Trophoblast cell (in vitro differentiated cells and primary cell): ENCODE data around the gene FGD2.
"Not testable (repeated sequence)": the region's sequence is repeated elsewhere in the genome, so short reads cannot be mapped to it uniquely, and the experiment has no call there.

Experiments
- DNase-seq, 2 donors: peaks; one replicate each; pipeline ENCODE4 v3.0.0-alpha.2; 2016
- H2AFZ ChIP-seq: 2 replicates; pipeline ENCODE4 v1.6.1; 2013; ENCODE audit warnings: low read length, moderate library complexity, mild to moderate bottlenecking; ENCODE audit not compliant: insufficient read depth, poor library complexity
- H2AK5ac ChIP-seq: 2 replicates; pipeline ENCODE4 v1.6.1; 2013; ENCODE audit warnings: mild to moderate bottlenecking, low read length
- H2BK120ac ChIP-seq: 2 replicates; pipeline ENCODE4 v1.6.1; 2013; ENCODE audit warnings: low read length, mild to moderate bottlenecking, moderate library complexity; ENCODE audit not compliant: insufficient read depth, poor library complexity
- H2BK12ac ChIP-seq: 2 replicates; pipeline ENCODE4 v1.6.1; 2013; ENCODE audit warnings: mild to moderate bottlenecking, low read length, moderate library complexity
- H2BK5ac ChIP-seq: 2 replicates; pipeline ENCODE4 v1.6.1; 2013; ENCODE audit warnings: low read length, low read depth, moderate library complexity, mild to moderate bottlenecking; ENCODE audit not compliant: poor library complexity
- H3K14ac ChIP-seq: 2 replicates; pipeline ENCODE4 v1.6.1; 2013; ENCODE audit warnings: mild to moderate bottlenecking, low read length
- H3K18ac ChIP-seq: 2 replicates; pipeline ENCODE4 v1.6.1; 2013; ENCODE audit warnings: mild to moderate bottlenecking, low read length
- H3K23ac ChIP-seq: 2 replicates; pipeline ENCODE4 v1.6.1; 2013; ENCODE audit warnings: low read length
- H3K27ac ChIP-seq: 2 replicates; pipeline ENCODE4 v1.5.1; 2013; ENCODE audit warnings: low read depth, mild to moderate bottlenecking, inconsistent platforms, low read length, moderate library complexity
- H3K27me3 ChIP-seq: 2 replicates; pipeline ENCODE4 v1.6.1; 2013; ENCODE audit warnings: inconsistent platforms, mild to moderate bottlenecking, low read length, moderate library complexity; ENCODE audit not compliant: insufficient read depth
- H3K36me3 ChIP-seq, 2 experiments: 1 replicate in 1 of 2; 2 replicates in 1 of 2; pipeline ENCODE4 v1.6.1; 2013; ENCODE audit warnings: low read length in 2 of 2, mild to moderate bottlenecking in 2 of 2, moderate library complexity in 1 of 2; ENCODE audit not compliant: insufficient read depth in 2 of 2, control insufficient read depth in 1 of 2
- H3K4ac ChIP-seq: 2 replicates; pipeline ENCODE4 v1.6.1; 2013; ENCODE audit warnings: low read depth, mild to moderate bottlenecking, low read length, moderate library complexity
- H3K4me1 ChIP-seq, 2 experiments: 1 replicate in 1 of 2; 2 replicates in 1 of 2; pipeline ENCODE4 v1.6.1; 2013; ENCODE audit warnings: low read length in 2 of 2, mild to moderate bottlenecking in 2 of 2, moderate library complexity in 1 of 2; ENCODE audit not compliant: insufficient read depth in 2 of 2, control insufficient read depth in 1 of 2
- H3K4me2 ChIP-seq: 2 replicates; pipeline ENCODE4 v1.6.1; 2013; ENCODE audit warnings: inconsistent platforms, mild to moderate bottlenecking, low read length, moderate library complexity
- H3K4me3 ChIP-seq: 2 replicates; pipeline ENCODE4 v1.5.1; 2013; ENCODE audit warnings: mild to moderate bottlenecking, low read depth, low read length, inconsistent platforms
- H3K79me1 ChIP-seq: one replicate; pipeline ENCODE4 v1.6.1; 2013; ENCODE audit warnings: low read length
- H3K79me2 ChIP-seq: 2 replicates; pipeline ENCODE4 v1.6.1; 2013; ENCODE audit warnings: low read length, mild to moderate bottlenecking; ENCODE audit not compliant: control insufficient read depth, insufficient read depth, poor library complexity
- H3K9ac ChIP-seq: 2 replicates; pipeline ENCODE4 v1.6.1; 2013; ENCODE audit warnings: mild to moderate bottlenecking, low read length
- H3K9me3 ChIP-seq: 2 replicates; pipeline ENCODE4 v1.6.1; 2013; ENCODE audit warnings: low read depth, mild to moderate bottlenecking, control low read depth, inconsistent platforms, low read length; ENCODE audit not compliant: insufficient read depth
- H4K12ac ChIP-seq: 2 replicates; pipeline ENCODE4 v1.6.1; 2013; ENCODE audit warnings: low read depth, mild to moderate bottlenecking, low read length, moderate library complexity
- H4K8ac ChIP-seq: 2 replicates; pipeline ENCODE4 v1.6.1; 2013; ENCODE audit warnings: low read depth, mild to moderate bottlenecking, low read length, moderate library complexity
- H4K91ac ChIP-seq: one replicate; pipeline ENCODE4 v1.6.1; 2013; ENCODE audit warnings: low read depth, mild to moderate bottlenecking, low read length, moderate library complexity
- WGBS: extraction: QIAGEN DNeasy Blood & Tissue Kit; methylation state at CpG from one replicate; pipeline ENCODE4 v1.1.7; 2013; ENCODE audit warnings: missing lambda C conversion rate; ENCODE audit not compliant: insufficient read length, insufficient coverage; ENCODE audit errors: extremely low coverage; 5-methylcytosine and 5-hydroxymethylcytosine counted together

Gene FGD2

DNA sequence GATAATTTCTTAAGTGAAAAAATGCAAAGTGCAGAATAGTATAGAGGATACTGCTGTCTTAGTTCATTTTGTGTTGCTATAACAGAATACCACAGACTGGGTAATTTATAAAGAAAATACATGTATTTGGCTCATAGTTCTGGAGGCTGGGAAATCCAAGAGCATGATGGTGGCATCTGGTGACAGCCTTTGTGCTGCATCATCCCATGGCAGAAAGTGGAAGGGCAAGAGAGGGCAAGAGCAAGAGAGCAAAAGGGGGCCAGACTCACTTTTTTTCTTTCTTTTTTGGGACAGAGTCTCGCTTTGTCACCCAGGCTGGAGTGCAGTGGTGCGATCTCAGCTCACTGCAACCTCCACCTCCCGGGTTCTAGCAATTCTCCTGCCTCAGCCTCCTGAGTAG is 37.6 kb downstream of the FGD2 start:
- not testable (repeated sequence) for H2BK5ac ChIP-seq, H3K4me3 ChIP-seq, H3K18ac ChIP-seq, H3K23ac ChIP-seq, H4K8ac ChIP-seq, H2AFZ ChIP-seq, H3K14ac ChIP-seq, H3K27ac ChIP-seq, H3K79me2 ChIP-seq, H3K36me3 ChIP-seq, H3K9ac ChIP-seq, H3K27me3 ChIP-seq, H3K4me1 ChIP-seq, H4K12ac ChIP-seq, H2BK12ac ChIP-seq, H3K4me2 ChIP-seq, H2AK5ac ChIP-seq, H3K9me3 ChIP-seq, H4K91ac ChIP-seq, H3K79me1 ChIP-seq, H2BK120ac ChIP-seq, H3K4ac ChIP-seq, DNase-seq
- no CpG with 5 or more reads among the region's 3 CpGs for WGBS

GRCh38 chr6:37047346-37047688 is 41.9 kb downstream of the FGD2 start:
- Histone ChIP-seq H2AK5ac (no peak overlapping the region), H2BK12ac (no peak overlapping the region), H2BK5ac (no peak overlapping the region), H3K36me3 (no peaks in the 10 kb centered on the region), H4K91ac (no peak overlapping the region), H3K4me1 (no peaks in the 10 kb centered on the region), H3K18ac (no peak overlapping the region), H3K4me2 (no peak overlapping the region), H4K12ac (no peak overlapping the region), H4K8ac (no peak overlapping the region), H3K79me2 (no peaks in the 10 kb centered on the region), H3K14ac (no peak overlapping the region), H3K4ac (no peak overlapping the region), H3K79me1 (no peaks in the 10 kb centered on the region), H3K9ac (no peak overlapping the region), H3K27ac (no peak overlapping the region), H3K9me3 (peaks cover 2% of the 10 kb centered on the region), H2AFZ (no peak overlapping the region), H2BK120ac (no peak overlapping the region), H3K4me3 (no peak overlapping the region), H3K23ac (no peak overlapping the region), H3K27me3 (no peaks in the 10 kb centered on the region)
- no CpG with 5 or more reads among the region's 5 CpGs for WGBS
- no peak for DNase-seq

- H3K4me3 ChIP-seq = no peak overlapping the region
- no peak for DNase-seq
- no peak overlapping the region for H3K14ac ChIP-seq
- no peaks in the 10 kb centered on the region for H3K36me3 ChIP-seq
- H3K9me3 ChIP-seq = peaks cover 2% of the 10 kb centered on the region
- H3K23ac ChIP-seq = peak overlapping the region; percentile 14
- H3K18ac ChIP-seq = no peak overlapping the region
- H3K79me1 ChIP-seq = no peaks in the 10 kb centered on the region
- no peak overlapping the region for H4K91ac ChIP-seq
- H3K27me3 ChIP-seq = no peaks in the 10 kb centered on the region
- H3K27ac ChIP-seq = no peak overlapping the region
- no peak overlapping the region for H2BK120ac ChIP-seq
- H4K12ac ChIP-seq = no peak overlapping the region
- no peak overlapping the region for H2BK5ac ChIP-seq
- H2BK12ac ChIP-seq = no peak overlapping the region
- no peak overlapping the region for H2AFZ ChIP-seq
- no peak overlapping the region for H3K9ac ChIP-seq
- H4K8ac ChIP-seq = no peak overlapping the region
- H3K4me2 ChIP-seq = no peak overlapping the region
- WGBS = no CpG with 5 or more reads among the region's 10 CpGs
- no peak overlapping the region for H3K4ac ChIP-seq
- H3K4me1 ChIP-seq = no peaks in the 10 kb centered on the region
- H2AK5ac ChIP-seq = no peak overlapping the region
- no peaks in the 10 kb centered on the region for H3K79me2 ChIP-seq
Measured at GRCh38 chr6:37047689-37048402, 42.4 kb downstream of the FGD2 start.

DNA sequence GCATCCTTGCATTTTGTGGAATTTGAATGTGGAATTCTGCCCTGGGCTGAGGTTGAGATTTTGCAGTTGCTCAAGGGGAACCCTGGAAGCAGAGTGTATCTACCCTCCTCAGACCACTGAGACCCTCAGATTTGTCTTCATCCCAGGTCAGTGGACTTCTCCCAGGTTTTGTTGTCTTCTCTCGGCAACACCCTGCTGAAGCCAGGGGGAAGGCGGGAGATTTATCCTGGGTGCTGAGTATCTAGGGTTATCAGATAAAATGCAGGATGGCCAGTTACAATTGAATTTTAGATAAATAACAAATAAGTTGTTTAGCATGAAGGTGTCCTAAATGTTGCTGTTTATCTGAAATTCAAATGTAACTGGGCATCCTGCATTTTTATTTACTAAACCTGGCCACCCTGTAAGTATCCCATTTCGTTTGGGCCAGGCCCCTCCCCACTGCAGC is 43.0 kb downstream of the FGD2 start:
- Histone ChIP-seq H3K27me3 (no peaks in the 10 kb centered on the region), H3K27ac (no peak overlapping the region), H4K8ac (no peak overlapping the region), H2BK5ac (no peak overlapping the region), H3K4me3 (no peak overlapping the region), H3K18ac (no peak overlapping the region), H3K9ac (no peak overlapping the region), H2BK12ac (no peak overlapping the region), H2AK5ac (no peak overlapping the region), H3K9me3 (peaks cover 2% of the 10 kb centered on the region), H3K4me1 (no peaks in the 10 kb centered on the region), H3K4ac (no peak overlapping the region), H2BK120ac (no peak overlapping the region), H4K91ac (no peak overlapping the region), H3K4me2 (no peak overlapping the region), H2AFZ (no peak overlapping the region), H3K36me3 (no peaks in the 10 kb centered on the region), H3K79me2 (no peaks in the 10 kb centered on the region), H4K12ac (no peak overlapping the region), H3K23ac (no peak overlapping the region), H3K79me1 (no peaks in the 10 kb centered on the region), H3K14ac (no peak overlapping the region)
- no peak for DNase-seq
- WGBS = no CpG with 5 or more reads among the region's 3 CpGs
